ENCODE measurements around the gene ARHGAP19.

ARHGAP19 gene

DNA sequence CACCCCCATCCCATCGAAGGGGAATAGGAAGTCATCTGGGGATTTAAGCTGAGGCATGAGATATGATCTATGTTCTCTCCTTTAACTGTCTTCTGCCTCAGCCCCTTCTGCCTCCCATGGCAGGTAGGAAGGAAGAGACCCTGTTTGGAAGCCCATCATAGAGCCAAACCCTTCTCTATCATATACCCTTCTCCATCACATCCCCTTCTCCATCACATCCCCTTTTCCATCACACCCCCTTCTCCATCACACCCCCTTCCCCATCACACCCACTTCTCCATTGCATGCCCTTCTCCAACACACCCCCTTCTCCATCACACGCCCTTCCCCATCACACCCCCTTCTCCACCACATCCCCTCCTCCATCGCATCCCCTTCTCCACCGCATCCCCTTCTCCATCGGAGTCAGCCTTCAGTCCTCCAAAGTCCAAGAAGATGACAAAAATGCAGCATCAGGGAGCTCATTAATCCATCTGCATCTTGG, 99.4 kb downstream of the ARHGAP19 start:
- no peak for DNase-seq (ENCODE audit: low read depth)

DNA sequence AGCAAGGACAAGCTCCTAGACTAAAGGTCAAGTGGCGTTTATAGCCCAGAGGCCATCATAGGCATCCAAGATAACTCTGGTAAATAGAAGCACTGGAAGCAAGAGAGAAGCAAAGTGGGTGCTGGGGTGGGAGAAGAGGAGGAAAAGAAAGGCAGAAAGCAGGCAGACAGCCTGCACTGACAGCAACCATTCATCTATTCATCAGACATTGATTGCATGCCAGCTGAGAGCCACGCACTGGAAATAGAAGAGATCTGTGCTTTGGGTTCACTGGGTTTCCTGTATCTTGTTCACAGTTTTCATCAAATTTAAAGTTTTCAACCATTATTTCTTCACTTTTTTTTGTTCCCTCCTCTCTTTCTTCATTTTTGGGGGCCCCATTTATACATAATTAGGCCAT, 102.0 kb downstream of the ARHGAP19 start:
- no peak for DNase-seq (ENCODE audit: low read depth)

DNA sequence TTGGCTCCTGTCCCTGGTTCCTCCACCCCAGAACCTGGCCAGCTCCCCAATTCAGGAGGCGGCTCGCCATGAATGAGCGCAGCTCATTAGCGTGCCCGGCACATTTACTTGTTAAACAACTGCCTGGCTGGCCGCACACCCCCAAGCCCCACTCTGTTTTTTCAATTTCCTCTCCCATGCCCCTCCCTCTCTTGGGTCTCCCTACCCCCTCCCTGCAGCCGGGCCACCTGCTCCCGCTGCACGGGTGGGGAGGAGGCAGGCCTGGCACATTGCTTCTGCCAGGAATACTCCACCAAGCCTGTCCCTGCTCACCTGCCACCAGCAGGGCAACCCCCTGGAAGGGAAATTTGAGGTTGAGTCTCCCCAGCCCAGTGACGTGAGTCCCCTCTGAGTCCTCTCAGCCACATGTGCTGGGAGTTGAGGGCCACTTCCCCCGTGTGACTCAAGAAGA, 104.2 kb downstream of the ARHGAP19 start:
- no peak for DNase-seq (ENCODE audit: low read depth)

DNA sequence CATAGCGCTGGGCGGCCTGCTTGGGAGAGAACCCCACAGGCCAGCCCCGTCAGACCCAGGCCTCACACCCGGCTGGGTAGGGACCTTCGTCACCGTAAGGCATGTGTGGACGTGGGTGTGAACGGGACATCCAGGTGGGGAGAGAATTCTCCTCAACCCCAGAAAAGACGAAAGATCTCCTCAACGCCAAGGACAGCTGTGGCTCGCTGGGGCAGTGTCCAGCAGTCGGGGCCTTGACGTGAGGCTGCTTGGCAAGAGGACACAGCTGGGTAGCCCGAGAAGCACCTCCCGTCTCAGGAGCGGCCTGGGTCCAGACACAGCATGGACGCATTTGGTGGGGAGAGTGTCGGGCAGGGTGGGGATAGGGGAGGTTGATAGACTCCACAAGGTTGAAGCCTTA, 105.5 kb downstream of the ARHGAP19 start:
- no peak for DNase-seq (ENCODE audit: low read depth)

DNA sequence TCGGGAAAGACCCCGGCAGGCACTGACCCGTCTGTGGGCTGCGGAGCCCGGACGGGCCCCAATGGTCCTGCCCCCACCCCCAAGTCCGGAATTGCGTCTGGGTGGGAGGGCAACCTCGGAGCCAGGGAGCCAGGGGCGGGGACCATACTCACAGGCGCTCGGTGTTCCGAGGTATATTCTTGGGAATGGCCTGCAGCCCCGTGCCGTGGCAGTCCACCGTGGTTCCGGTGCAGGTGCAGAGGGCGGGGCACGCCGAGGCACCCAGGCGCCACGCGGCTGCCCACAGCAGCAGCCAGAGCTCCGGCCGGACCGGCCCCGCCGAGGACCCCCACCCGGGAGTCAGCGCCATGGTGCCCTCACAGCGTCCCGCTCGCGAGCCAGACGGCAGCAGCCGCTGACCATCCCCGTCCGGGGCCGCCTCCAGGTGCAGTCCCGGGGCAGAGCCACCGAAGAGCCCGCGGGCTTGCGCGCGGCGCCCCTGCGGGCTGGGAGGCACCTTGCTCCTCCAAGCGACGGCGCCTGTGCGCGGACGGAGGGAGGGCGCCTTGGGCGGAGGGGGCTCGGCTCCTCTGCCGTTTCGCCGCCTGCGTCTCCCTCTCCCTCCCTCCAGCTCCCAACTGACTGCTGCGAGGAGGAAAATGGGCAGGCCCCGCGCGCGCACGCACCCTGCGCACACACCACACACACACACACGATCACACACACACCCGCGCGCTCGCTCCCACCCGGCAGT, 106.9 kb downstream of the ARHGAP19 start, which contains the start of gene SLIT1:
Gene SLIT1 (minus strand): TSS at position 634 of the 733 bp plus-strand sequence. CDS start 285 bp downstream, at position 349.
- no peak for DNase-seq (ENCODE audit: low read depth)

DNA sequence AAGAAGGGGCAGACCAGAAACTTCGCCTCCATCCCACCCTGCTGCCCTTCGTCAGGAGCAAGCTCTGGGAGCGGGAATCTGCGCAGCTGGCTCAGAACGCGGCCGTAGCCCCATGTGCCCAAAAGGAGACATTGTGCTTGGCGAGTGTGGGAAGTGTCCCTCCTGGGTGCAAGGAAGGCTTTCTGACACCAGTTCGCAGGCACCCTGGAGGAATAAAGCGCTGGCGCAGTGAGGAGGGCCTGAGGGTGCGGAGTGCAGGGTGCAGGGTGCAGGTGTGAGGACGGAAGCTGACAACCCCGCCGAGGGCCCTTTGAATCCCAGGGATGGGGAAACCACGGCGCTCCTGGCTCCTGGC, 107.5 kb downstream of the ARHGAP19 start:
- DNase-seq (ENCODE audit: low read depth), result no peak

DNA sequence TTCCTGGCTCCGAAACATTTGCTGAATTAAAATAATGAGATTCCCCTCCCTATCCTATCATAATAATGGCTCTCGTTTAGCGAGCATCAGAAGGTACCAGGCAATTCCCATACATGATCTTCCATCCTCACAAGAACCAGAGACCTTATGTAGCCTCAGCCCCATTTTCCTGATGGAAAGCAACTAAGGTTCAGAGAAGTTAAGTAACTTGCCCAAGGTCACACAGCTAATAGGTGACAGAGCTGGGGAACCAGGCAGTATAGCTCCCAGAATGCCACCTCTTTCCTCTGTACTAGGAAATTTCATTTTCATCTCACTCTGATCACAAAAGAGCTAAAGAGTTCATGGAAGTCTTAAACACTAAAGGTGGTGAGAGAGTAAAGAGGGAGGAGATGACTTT, 109.1 kb downstream of the ARHGAP19 start:
- no peak for DNase-seq (ENCODE audit: low read depth)

DNA sequence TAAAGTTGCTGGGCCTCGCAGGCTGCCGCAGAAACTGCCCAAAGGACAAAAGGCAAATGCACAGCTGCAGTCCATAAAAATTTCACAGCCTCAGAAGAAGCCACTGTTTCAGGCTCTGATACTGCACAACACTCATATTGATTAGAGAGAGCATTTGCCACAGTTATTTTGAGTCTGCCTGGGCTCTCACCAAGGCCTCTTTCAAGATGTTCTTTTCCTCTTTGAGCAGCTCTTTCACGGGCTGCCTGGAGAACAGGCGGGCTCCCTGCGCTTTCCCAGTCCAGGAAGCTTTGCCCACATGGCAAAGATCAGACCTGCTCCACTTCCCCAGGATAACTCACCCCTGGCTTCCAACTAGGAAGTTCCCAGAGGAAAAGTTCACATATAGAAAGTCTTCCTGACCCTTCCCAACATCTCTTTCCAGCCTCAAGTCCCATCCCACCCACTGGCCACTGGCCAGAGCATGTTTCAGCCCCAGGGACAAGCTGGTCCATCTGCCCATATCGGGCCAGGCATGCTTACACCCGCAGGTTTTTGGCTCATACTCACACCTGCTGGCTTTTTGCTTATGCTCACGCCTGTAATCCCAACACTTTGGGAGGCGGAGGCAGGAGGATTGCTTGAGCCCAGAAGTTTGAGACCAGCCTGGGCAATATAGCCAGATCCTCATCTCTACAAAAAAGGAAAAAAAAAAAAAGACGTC, 110.0 kb downstream of the ARHGAP19 start:
- DNase-seq (ENCODE audit: low read depth), result no peak

DNA sequence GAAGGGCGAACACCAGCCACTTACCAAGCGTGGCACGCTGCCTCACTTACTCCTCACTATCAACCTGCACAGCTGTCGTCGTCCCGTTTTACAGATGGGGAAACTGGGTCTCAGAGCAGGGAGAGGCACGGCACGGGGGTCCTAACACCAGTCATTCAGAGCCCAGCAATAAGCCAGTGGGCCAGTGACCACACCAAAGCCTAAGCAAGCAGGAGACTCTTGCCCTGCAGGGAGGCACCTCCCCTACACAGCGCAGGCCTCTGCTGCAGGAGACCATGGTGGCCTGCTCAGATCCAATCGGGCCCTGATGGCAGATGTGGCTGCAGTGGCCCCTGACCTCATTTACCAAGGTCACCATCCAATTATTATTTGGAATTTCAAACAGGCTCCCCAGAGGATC, 111.5 kb downstream of the ARHGAP19 start:
- no peak for DNase-seq (ENCODE audit: low read depth)

DNA sequence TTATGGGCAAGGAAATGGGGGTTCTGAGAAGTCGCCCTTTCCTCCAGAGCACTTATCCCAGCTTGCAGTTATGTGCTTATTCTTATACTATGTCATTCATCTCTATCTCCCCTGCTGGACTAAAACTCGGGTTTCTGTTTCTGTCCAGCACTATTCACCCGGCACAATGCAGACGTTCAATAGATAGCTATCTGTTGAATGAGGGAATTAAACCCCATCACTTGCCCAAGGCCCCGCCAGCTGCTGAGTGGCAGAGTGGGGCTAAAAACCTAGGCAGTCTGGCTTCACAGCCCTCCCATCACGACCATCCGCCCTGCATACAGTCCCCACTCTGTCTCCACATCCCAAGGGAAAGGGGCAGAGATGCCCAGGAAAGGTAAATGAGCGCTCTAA, 112.1 kb downstream of the ARHGAP19 start:
- DNase-seq (ENCODE audit: low read depth), result no peak

DNA sequence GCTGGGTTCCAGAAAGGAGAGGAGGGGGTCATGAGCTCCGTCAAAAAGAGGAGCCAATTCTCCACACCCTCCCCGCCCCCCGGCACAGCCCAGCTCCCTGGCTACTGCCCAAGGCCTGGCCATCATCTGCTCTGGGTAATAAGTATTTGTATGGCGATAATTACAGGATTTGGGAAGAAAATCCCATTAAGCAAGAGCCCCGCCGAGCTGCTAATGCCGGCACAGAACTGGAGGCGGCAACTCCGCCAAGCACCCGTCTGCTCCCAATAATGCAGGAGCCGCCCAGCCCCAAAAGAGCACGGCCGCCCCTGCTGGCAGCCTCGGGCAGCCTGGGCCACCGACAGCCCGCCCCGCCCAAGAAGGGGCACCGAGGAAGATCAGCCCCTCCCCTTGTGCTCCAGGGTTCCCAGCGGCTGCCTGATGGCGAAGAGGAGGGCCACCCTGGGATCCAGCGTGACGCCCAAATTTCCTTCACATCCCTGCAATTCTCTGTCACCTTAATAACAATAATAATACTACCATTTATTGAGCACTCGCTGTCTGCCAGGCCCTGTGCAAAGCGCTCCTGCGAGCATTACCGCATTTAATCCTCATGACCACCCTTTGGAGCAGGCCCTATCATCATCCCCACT, 112.6 kb downstream of the ARHGAP19 start:
- DNase-seq (ENCODE audit: low read depth), result no peak

DNA sequence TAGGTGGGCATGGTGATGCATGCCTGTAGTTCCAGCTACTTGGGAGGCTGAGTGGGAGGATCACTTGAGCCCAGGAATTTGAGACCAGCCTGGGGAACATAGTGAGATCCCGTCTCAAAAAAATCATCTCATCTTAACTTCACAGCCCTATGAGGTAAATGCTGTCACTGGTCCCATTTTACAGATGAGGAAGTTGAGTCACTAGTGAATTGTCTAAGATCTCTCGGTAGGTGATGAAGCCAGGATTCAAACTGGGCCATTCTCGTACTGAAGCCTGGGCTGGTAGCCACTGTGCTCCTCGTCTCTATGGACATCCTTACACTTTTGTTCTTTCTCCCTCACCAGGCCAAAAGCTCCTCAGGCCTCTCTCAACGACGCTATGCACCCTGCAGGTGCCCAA, 113.1 kb downstream of the ARHGAP19 start:
- DNase-seq (ENCODE audit: low read depth), result no peak

DNA sequence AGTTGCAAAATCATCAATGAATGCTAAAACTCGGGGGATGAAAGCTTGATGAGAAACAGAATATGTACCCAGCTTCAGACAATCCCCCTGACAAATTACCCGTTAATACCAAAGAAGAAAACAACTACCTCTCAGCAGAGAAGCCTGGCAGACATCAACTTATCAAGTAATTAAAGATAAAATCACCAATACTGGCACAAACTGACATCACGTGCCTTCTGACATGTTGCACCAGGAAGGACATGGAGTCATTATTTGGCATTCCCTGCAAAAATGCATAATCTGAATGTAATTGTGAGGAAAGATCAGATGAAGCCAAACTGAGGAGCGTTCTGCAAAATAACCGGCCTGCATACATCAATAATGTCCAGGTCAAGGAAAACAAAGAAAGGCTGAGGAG, 114.4 kb downstream of the ARHGAP19 start:
- DNase-seq (ENCODE audit: low read depth), result no peak

DNA sequence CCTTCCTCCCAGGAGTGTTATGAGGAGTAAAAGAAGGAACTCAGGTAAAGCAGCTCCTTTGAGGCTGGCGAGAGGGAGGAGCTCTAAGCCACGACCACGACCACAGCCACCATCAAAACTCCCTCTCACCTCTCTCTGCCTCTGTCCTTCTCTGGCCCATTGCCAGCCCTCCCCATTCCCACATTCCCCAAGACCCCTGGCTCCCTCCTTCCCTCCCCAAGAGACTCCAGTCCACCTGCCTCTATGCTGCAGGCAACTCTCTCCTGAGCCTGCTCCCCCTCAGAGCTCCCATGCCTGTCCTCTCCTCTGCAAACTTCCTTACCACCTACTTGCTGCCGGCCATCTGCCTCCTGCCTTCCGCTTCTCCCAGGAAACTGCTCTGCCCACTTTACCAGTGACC, 116.2 kb downstream of the ARHGAP19 start:
- DNase-seq (ENCODE audit: low read depth), result no peak

DNA sequence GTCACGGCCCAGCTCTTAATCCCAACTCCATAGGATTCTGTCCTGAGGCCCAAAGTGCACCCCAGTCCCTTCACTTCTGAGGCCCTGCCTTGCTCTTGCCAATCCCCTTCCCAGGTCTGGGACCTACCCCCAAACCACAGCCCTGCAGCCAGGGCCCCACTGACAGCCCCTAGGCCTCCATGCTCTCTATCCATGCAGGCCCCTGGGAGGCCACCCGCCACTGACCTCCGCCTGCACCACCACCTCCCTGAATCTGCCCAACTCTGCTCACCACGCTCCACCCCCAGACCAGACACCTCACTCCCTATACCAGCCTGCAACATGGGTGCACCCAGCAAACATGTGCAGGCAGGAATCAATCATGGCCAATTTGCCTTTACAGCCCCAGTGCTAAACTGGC, 116.9 kb downstream of the ARHGAP19 start:
- DNase-seq (ENCODE audit: low read depth), result no peak

DNA sequence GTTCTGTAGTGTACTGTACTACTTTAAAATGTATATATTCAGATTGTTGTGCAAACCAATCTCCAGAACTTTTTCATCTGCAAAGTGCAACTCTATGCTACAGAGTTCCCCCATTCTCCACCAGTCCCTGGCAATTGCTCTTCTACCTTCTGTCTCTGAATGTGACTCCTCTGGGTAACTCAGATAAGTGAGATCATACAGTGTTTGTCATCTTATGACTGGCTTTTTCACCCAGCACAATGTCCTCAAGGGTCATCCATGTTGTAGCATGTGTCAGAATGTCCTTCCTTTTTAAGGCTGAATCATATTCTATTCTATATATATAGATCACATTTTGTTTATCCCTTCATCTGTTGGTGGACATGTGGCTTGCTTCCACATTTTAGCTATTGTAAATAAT, 117.5 kb downstream of the ARHGAP19 start:
- DNase-seq (ENCODE audit: low read depth), result no peak

DNA sequence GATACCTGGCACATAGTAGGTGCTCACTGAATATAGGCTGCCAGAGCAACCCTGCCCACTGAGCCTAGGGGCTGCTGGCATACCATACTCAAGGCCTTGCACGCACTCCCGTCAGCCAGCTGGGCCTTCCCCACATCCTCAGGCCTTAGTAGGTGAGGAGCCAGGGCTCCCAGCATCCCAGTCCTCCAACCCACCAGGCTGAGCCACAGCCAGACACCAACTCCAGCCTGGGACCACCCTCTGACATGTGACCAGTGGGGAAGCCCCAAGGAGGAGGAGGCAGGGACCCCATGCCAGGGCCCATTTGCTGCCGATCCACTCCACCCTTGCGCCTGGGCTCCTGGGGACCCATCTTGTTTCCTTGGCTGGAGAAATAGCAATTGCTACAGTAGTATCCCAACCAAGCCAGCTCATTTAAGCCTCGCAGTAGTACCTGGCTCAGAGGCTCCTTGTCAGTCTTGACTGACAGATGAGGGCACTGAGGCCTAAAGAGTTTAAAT, 118.1 kb downstream of the ARHGAP19 start:
- DNase-seq (ENCODE audit: low read depth), result no peak

DNA sequence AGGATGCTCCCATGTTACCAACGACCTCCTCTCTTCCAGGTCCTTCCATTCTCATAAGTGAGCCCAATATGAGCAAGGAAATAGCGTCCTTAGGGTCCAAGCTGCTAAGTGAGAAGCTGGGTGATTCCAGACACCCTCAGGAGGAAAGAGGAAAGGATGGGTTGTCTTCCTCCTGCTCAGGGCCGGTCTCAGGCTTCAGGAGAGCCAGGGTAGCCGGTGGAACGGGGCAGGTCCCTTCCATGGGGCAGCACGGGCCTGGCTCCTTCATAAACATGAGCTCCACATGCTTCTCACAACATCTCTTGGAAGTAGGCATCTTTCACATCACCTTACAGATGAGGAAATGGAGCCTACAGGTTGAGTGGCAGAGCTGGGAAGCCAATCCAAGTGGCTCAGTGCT, 119.4 kb downstream of the ARHGAP19 start:
- DNase-seq (ENCODE audit: low read depth), result no peak
